SK-N-SH treated with all-trans-retinoic acid at 6 μM for 48 hours (cell line): Measurements from ENCODE around the gene DEPP1.

Experiments
- ATAC-seq: fragments of 200-7000 bp; cut with Tn5 transposase; 3 replicates; pipeline ENCODE4 v1.9.1; 2020; ENCODE audit warnings: mild to moderate bottlenecking, moderate library complexity
- ARNTL ChIP-seq: fragments of 450-650 bp; formaldehyde crosslinking; IDR thresholded peaks from 2 replicates; pipeline ENCODE4 v1.5.0; 2020; ENCODE audit warnings: low read depth, mild to moderate bottlenecking, moderate library complexity, borderline replicate concordance
- BACH2 ChIP-seq: fragments of 250-450 bp; sonication (Bioruptor Pico); IDR thresholded peaks from 2 replicates; pipeline ENCODE4 v1.9.0; 2021; ENCODE audit warnings: mild to moderate bottlenecking, borderline replicate concordance
- CREB5 ChIP-seq: fragments of 250-450 bp; sonication (Bioruptor Pico); IDR thresholded peaks from 2 replicates; pipeline ENCODE4 v1.5.1; 2020; ENCODE audit warnings: low read depth, mild to moderate bottlenecking, moderate library complexity
- CSDC2 ChIP-seq: fragments of 250-450 bp; sonication (Bioruptor Pico); IDR thresholded peaks from 2 replicates; pipeline ENCODE4 v1.5.0; 2020; ENCODE audit warnings: mild to moderate bottlenecking, moderate library complexity
- OSR1 ChIP-seq: fragments of 250-450 bp; sonication (Bioruptor Pico); IDR thresholded peaks from 2 replicates; pipeline ENCODE4 v1.8.0; 2022; ENCODE audit warnings: moderate library complexity, mild to moderate bottlenecking, inconsistent platforms
- PATZ1 ChIP-seq: fragments of 250-450 bp; sonication (Bioruptor Pico); IDR thresholded peaks from 2 replicates; pipeline ENCODE4 v1.8.0; 2020; ENCODE audit warnings: mild to moderate bottlenecking, moderate library complexity, borderline replicate concordance
- POU6F1 ChIP-seq: fragments of 250-450 bp; sonication (Bioruptor Pico); IDR thresholded peaks from 2 replicates; pipeline ENCODE4 v1.8.0; 2021; ENCODE audit warnings: low read depth, mild to moderate bottlenecking, moderate library complexity, borderline replicate concordance
- RARB ChIP-seq: fragments of 250-450 bp; sonication (Bioruptor Pico); IDR thresholded peaks from 2 replicates; pipeline ENCODE4 v1.8.0; 2021; ENCODE audit warnings: mild to moderate bottlenecking, moderate library complexity
- SNAI2 ChIP-seq: fragments of 250-450 bp; sonication (Bioruptor Pico); IDR thresholded peaks from 2 replicates; pipeline ENCODE4 v1.5.0; 2020; ENCODE audit warnings: mild to moderate bottlenecking, moderate library complexity
- TOX ChIP-seq: fragments of 250-450 bp; sonication (Bioruptor Pico); IDR thresholded peaks from 2 replicates; pipeline ENCODE4 v1.8.0; 2021; ENCODE audit warnings: mild to moderate bottlenecking, moderate library complexity, borderline replicate concordance
- TSHZ2 ChIP-seq: fragments of 250-450 bp; sonication (Bioruptor Pico); IDR thresholded peaks from 2 replicates; pipeline ENCODE4 v1.5.0; 2020; ENCODE audit warnings: mild to moderate bottlenecking, moderate library complexity
- ZFP30 ChIP-seq: fragments of 450-650 bp; formaldehyde crosslinking; IDR thresholded peaks from 2 replicates; pipeline ENCODE4 v1.5.0; 2022; ENCODE audit warnings: mild to moderate bottlenecking, moderate library complexity
- ZNF565 ChIP-seq: fragments of 450-650 bp; formaldehyde crosslinking; conservative IDR thresholded peaks from 2 replicates; pipeline ENCODE4 v1.5.0; 2020; ENCODE audit warnings: low read depth, mild to moderate bottlenecking, moderate library complexity
- ZNF70 ChIP-seq: fragments of 450-650 bp; formaldehyde crosslinking; IDR thresholded peaks from 2 replicates; pipeline ENCODE4 v1.5.0; 2020; ENCODE audit warnings: mild to moderate bottlenecking, moderate library complexity

The DEPP1 gene

GRCh38 chr10:44980309-44981171 lies 1.9 kb upstream of the DEPP1 start:
- no peak for ATAC-seq
- TF ChIP-seq TOX (CRISPR knock-in tag) (no peak), SNAI2 (CRISPR knock-in tag) (no peak), RARB (CRISPR knock-in tag) (no peak)

GRCh38 chr10:44979281-44980191 lies 927 bp upstream of the DEPP1 start:
- ATAC-seq = no peak
- TF ChIP-seq ARNTL (CRISPR knock-in tag) (no peak), OSR1 (CRISPR knock-in tag) (no peak), RARB (CRISPR knock-in tag) (no peak), CREB5 (no peak), ZNF565 (CRISPR knock-in tag) (no peak), ZFP30 (CRISPR knock-in tag) (no peak), BACH2 (CRISPR knock-in tag) (no peak), PATZ1 (CRISPR knock-in tag) (no peak)

GRCh38 chr10:44978213-44978569 lies 418 bp downstream of the DEPP1 start:
- no peak for ATAC-seq
- TF ChIP-seq ZNF70 (CRISPR knock-in tag) = no peak
- no peak for TF ChIP-seq ARNTL (CRISPR knock-in tag)
- no peak for TF ChIP-seq POU6F1 (CRISPR knock-in tag)
- TF ChIP-seq OSR1 (CRISPR knock-in tag) = no peak
- TF ChIP-seq CSDC2 = no peak
- TF ChIP-seq ZFP30 (CRISPR knock-in tag) = no peak
- no peak for TF ChIP-seq TSHZ2

- TF ChIP-seq ZFP30 (CRISPR knock-in tag) (no peak), ZNF70 (CRISPR knock-in tag) (no peak), TSHZ2 (no peak), TOX (CRISPR knock-in tag) (no peak), POU6F1 (CRISPR knock-in tag) (no peak)
- ATAC-seq = no peak
Observed at GRCh38 chr10:44977287-44978212, 1.1 kb downstream of the DEPP1 start.
